Epithelial cell of esophagus (primary cell): ENCODE results near the gene OR14A2.

Experiments used
- DNase-seq: peaks from one replicate; pipeline ENCODE4 v3.0.0; 2010; ENCODE audit warnings: low read depth
- H3K4me3 ChIP-seq: 2 replicates; pipeline ENCODE4 v1.5.1; 2011; ENCODE audit warnings: mild to moderate bottlenecking, low read length, control low read depth
- CTCF ChIP-seq: IDR thresholded peaks from 2 replicates; pipeline ENCODE4 v1.5.1; 2011; ENCODE audit warnings: low read depth, mild to moderate bottlenecking, low read length, control low read depth, inconsistent platforms; ENCODE audit not compliant: insufficient read depth; ENCODE audit errors: missing control alignments

The OR14A2 gene

GRCh38 chr1:247701338-247701737, 46.6 kb downstream of the OR14A2 start:
- no peak for TF ChIP-seq CTCF
- DNase-seq, result no peak
- no peak overlapping the region for H3K4me3 ChIP-seq

GRCh38 chr1:247681288-247681897, 66.5 kb downstream of the OR14A2 start:
- DNase-seq, result peak; percentile 53
- TF ChIP-seq CTCF, result peak; percentile 59
- H3K4me3 ChIP-seq, result no peak overlapping the region

GRCh38 chr1:247680171-247680570, 67.8 kb downstream of the OR14A2 start:
- H3K4me3 ChIP-seq, result no peak overlapping the region
- no peak for TF ChIP-seq CTCF
- DNase-seq, result no peak

- DNase-seq, result no peak
- TF ChIP-seq CTCF, result no peak
- H3K4me3 ChIP-seq, result no peak within 1 kb of the TSS
Measured at GRCh38 chr1:247679639-247680038, 68.3 kb downstream of the OR14A2 start, which contains the start of gene OR13G1. Gene OR13G1 (minus strand): TSS chr1:247679739. CDS start chr1:247673041, 6,698 bp downstream.
